Left hindlimb (tissue), 1 donor: Measurements from ENCODE around the gene WDR87.
"Not testable (repeated sequence)": the region's sequence is repeated elsewhere in the genome, so short reads cannot be mapped to it uniquely, and the experiment has no call there.

Experiments
- DNase-seq: peaks from one replicate; pipeline ENCODE4 v3.0.0-alpha.2; 2018

Gene WDR87

DNA sequence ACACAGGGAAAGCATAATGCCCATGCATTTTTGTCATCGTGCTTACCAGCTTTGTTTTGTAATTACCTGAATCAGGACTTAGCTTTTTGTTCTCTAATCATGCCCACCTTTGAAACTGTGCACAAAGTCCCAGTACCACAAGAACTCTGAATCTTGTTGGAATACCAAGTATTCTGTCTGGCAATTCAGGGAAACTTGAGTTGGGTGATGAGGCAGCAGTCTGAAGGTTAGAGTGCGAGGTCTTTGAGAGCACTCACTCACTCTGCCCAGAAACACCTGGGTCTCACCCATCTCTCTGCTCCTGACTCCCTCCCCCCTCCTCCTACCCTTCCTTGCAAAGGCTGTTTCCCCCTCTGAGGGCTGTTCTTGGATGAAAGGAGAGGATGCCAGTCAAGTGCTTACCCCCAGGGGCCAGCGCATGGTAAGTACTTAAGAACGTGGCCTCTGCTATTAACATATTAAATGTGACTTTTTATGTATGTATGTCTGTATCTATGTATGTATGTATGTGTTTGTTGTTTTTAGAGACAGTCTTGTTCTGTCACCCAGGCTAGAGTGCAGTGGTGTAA lies 23.0 kb upstream of the WDR87 start:
- DNase-seq, result no peak

DNA sequence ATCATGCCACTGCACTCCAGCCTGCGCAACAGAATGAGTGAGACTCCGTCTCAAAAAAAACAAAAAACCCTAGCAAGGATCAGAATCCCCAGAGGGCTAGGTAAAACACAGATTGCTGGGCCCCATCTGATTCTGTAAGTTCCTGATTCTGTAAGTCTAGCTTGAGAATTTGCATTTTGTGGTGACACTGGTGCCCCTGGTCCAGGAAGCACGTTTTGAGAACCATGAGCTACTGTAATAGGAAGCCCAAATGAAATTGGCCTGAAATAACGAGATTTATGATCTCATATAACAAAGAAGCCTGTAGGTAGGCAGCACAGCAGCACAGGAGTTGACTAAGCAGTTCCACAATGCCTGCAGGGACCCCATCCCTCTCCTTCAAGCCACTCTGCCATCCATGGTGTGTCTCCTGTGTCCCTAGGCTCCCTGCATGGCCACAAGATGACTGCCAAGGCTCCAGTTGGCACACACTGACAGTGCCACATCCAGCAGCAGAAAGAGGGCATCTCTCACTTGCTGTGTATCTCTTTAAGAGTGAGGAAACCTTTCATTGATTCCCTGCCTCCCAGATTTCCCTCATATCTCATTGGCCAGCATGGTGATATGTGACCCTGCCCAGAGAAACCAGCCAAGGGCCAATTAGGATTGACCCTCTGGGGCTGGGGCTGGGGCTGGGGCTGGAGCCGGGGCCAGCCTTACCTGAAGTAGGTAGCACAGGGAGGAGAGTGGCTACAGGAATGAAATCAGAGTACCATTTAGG lies 22.3 kb upstream of the WDR87 start:
- no peak for DNase-seq

DNA sequence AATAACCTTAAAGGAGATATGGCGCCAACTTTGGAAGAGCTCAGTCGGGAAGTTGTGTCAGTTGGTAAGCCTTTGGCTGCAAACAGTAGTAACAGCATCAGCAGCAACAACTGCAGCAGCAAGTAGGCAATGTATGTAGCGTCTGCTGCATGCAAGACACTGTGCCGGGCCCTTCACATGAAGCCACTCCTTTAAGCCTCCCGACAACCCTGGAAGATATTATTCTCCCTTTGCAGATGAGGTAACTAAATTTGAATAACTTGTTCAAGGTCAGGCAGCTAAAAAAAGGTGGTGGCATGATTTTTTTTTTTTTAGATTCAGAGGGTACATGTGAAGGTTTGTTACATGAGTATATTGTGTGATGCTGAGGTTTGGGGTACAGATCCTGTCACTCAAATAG lies 20.3 kb upstream of the WDR87 start:
- DNase-seq, result no peak

DNA sequence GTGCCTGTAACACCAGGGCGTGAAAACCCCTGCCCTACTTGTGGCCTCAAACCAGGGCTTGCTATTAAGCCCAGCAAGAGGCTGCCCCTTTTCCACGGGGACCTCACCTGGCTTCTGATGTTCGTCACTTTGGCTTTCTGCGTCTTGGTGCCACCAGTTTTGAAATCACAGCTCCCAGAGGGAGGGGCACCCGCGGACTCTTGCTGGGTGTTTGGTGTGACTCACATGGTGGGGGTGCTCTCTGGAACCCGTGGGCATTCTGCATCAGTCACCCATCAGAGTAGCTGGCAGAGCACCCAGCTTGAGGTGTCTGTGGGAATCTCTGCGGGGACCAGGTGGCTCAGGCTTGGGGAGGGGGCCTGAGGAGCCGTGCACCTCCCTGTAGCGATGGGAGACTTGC lies 19.9 kb upstream of the WDR87 start:
- no peak for DNase-seq

DNA sequence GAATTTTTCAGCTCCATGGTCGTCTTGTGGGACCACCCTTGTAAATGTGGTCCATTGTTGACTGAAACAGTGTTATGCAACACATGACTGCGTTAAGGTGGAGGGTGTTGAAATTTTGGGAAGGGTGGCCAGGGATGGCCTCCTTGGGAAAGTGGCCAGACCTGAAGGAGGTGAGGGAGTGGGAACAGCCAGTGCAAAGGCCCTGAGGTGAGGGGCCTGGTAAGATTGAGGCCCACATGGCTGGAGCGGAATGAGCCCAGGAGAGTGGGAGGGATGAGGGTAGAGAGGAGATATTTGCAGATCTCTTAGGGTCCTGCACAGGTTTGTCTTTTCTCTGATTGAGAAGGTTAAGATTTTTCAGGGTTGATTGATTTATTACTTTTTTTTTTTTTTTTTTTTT lies 18.8 kb upstream of the WDR87 start:
- no peak for DNase-seq

DNA sequence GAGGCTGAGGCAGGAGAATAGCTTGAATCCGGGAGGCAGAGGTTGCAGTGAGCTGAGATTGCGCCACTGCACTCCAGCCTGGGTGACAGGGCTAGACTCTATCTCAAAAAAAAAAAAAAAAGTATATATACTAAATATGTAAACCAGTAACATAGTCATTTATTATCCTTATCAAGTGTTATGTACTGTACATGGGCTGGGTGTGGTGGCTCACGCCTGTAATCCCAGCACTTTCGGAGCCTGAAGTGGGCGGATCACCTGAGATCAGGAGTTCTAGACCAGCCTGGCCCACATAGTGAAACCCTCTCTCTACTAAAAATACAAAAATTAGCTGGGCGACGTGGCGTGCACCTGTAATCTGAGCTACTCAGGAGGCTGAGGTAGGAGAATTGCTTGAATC lies 18.2 kb upstream of the WDR87 start:
- DNase-seq, result not testable (repeated sequence)

DNA sequence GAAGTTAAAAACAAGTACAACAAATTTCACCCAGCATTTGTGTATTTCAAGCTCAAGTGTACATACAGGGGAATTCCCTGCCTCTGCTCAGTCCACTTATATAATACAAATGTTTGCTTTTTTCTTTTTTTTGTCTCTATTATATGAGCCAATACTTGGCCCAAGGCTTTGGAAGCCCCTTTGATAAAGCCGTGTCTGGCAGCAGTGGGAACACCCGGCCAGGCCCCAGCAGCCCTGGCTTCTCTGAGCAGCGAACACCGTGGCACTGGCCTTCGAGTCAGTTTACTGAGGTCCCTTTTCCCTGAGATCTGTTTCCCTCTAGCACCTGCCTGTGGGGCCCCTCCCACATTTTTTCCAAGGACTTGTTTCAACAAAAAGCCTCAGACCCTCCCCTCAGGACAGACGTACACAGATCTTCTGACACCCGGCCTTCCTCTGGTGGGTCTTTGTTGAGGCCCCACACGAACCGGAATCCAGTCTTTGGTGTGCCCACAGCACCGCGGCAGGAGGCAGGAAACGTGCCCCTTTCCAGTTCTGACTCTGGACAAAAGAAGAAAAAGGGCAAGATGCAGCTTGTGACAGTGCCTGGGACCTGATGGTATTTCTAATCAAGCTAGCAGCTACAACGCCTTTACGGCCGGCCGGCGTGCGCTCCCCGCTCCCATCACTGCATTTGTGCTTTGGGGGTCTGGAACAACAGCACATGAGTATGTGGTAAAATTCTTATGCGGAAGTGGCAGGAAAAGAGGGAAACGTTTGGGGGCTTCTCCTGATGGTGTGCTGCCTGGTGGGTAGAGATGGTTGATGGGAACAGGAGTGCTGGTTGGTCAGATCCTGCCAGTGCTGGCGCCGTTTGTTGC lies 14.4 kb upstream of the WDR87 start:
- no peak for DNase-seq

DNA sequence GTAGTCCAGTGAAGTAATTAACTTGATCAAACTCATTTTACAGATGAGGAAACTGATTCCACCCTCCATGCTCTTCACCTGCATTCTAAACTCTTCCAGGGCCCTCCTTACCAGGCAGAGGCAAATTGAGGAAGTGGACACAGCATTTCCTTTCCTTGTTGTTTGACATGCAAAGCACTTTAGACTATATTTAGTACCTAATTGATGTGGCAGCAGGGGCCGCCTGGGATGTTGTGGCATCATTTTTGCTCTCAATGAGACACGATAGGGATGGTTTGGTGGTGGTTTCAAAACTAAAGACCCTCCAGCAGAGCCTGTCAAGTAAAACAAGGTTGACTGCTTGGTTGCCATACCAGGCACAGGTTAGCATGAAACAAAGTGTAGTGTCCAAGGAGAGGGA lies 8.5 kb upstream of the WDR87 start:
- no peak for DNase-seq

DNA sequence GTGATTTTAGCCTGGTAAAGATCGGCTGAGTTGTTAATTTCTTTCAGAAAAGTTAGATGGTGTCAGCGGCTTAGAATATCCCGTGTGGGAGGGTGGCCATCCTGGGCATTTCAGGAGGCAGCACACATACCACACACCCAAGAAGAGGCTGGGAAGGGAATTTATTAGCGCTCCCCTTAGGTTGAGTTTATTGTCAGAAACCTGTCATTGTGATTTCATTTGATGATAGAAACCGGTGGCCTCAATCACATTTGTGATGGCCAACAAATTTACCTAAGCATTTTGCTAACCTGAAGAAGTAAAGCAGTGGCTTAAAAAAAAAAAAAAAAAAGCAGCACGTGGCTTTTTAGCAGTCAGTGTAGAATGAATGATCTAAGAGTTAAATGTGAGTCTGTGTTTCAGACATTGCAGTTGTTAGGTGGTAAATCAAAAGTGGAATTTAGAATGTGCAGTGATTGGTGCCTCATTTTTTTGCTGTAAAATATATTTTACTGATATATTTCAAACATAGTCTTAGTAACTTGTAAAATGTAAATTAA lies 3.3 kb upstream of the WDR87 start:
- no peak for DNase-seq

DNA sequence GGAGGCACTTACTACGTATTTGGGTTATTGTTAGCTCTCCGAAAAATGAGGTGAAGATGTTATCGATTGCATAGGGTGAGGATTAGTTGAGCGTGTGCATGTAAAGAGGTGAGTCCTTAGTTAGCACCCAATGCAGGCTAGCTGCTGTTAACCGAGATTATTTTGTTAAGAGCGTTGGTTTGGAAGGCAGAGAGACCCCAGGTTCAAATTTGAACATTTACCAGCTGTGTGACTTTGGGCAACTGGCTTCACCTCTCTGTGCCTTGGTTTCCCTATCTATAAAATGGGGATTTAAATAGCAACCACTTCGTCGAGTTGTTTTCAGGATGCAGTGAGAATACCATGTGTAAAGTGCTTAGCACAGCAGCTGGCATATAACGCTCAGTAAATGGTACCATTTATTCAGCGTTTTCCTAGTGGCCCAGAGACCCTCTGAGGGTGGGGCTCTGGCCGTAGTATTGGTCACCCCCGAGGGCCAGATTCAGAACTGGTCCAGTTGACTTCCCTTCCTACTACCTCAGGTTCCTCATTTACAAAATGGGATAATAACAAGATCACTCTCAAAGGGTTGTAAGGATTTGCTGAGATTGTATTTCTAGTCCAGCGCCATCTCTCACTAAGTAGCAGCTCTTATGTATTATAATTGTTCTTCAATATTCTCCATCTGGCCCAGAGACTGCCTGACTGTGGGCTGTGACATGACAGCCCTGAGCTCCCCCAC lies 1.5 kb upstream of the WDR87 start:
- DNase-seq, result no peak

DNA sequence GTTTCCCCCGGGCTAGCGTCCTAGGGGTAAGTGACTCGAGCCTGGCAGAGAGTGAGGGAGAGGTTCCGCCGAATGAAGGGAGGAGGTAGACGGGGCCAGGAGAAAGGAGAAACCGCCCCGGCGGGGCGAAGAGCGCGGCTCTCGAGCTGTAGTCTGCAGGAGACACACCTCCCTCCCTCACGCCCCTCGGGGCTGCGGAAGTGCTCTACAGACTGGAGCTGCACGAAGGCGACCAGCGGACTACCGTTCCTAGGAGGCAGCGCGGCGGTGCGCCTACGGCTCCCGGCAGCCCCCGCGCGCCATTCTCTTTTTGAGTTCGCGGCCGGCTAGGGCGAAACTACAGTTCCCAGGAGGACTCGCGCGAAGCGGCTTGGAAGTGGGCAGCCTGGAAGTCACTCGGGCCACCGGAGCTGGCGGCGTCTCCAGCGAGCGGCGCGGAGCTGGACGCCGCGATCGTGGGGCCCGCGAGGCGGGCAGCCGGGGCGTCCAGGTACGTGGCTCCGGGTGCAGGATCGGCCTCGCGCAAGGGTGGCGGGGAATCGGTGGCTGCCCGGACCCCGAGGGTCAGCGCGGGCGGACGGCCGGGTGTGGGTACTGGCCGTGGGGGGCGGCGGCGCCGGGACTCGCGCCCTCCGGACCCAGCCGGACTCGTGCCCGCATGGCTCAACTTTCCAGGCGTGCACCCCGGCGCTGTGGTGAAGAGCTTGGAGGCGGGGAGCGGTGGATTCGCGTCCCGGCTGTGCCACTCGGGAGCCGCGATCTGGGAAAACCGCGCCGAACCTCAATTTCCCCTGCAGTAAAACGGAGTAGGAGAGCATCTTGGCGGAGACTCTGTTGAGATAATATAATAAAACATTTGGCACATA lies 708 bp upstream of the WDR87 start, which contains the start of gene SIPA1L3:
Gene SIPA1L3 (plus strand): TSS at position 340 of the 866 bp plus-strand sequence. CDS start 174,358 bp downstream, outside the sequence.
- DNase-seq, result peak; percentile 98

DNA sequence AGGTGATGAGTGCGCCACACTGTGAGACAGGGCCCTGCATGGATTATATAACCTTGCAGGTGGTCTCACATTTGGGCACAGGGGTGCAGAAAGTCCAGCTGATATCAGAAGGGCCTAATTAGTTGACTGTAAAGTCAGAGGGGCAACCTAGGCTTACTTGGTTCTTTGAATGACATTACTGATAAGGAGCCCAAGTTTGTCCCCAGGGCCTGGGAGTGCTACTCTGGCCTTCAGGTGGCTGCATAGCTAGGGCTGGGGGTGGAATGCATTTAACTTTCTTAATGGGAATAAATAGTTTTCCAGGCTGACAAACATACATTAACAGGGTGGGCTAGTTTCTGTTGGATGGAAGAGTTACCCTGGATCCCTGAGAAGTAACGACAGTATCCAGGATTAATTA lies 3.3 kb downstream of the WDR87 start:
- no peak for DNase-seq

DNA sequence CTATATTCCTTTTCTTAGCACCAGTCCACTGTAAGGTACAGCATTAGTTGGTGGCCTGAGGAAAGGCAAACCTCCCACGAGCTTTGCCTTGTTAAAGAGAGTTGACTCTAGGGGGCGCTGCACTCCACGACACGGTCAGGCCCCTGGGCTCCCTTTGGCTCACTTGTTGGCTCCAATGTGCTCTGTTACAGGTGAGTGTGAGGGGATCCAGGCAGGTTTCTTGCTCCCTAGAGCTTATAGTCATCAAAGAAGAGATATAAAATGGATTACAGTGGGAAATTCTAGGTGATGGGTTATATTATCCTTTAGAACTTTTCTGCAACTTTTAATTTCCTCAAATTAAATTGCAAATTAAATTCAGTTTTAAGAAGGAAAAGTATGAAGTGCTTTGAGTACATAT lies 3.7 kb downstream of the WDR87 start:
- peak; percentile 60 for DNase-seq

DNA sequence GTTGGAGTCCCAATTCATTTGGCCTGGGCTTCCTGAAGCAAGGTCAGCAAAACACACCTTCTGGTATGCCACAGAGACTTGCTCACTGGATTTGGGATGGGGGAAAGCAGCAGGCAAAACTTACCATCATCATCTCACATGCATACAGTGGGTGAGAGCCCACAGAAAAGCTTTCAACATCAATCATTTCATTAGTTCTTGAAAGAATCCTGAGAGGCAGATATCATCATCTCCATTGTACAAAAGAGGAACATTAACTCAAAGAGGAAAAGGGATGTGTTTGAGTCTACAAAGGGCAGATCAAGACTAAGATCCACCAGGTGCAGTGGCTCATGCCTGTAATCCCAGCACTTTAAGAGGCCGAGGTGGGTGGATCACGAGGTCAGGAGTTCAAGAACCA lies 6.4 kb downstream of the WDR87 start:
- no peak for DNase-seq

DNA sequence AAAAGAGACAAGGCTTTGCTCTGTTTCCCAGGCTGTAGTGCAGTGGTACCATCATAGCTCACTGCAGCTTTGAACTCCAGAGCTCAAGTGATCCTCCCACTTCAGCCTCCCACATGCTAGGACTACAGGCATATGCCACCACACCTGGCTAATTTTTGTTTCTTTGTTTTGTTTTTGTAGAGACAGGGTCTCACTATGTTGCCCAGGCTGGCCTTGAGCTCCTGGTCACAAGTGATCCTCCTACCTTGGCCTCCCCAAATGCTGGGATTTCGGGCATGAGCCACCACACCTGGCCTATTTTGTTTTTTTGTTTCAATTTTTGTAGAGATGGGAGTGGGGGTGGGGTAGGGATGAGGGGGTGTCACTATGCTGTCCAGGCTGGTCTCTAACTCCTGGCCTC lies 6.9 kb downstream of the WDR87 start:
- DNase-seq, result no peak

DNA sequence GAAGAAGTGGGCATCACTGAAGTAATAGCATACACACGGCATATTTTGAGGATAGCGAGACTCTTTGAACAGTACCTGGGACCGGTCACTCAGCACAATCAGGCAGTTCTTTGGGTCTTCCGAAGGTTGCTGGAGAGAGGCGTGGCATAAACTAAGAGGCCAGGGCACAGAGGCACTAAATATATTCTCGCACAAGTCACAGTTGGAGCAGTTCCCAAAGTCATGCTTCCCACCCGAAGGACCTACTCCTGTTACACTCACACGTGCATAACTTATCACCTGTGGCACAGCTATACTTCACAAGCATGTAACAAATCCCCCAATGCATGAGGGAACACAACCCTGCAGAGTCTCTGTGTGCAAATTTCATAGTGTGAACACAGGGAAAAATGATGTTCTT lies 10.2 kb downstream of the WDR87 start:
- DNase-seq, result no peak

DNA sequence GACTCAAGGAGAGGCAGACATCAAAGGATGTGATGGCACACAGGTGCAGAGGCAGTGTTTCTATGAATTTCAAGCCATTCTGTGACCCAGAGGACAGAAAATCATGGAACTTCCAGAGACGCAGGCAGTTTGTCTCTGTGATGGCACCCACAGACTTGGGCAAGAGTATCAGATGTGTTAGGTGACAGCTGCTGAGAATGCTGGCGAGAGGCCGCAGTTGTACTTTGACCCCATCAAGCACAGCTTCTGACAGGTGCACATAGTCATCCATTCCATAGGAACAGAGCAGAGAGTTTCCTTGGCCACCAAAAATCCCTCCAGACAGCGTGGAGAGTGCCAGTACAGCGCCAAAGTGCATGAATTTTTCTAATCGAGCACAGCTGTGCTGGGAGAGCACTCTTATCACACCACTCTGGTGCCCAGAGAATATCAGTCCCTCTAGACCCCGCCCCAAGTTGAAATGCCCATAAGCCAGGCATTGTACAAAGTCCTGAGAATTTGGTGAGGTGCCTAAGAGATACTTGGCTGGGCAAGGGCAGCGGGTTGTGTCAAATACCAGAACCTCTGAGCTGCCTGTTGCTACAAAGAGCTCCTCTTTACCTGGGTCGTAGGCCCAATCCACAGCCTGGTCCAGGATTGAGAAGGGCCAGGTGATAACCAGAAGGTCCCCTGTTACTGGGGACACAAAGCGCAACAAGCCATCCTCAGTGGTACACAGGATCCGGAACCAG lies 12.4 kb downstream of the WDR87 start:
- DNase-seq, result no peak

DNA sequence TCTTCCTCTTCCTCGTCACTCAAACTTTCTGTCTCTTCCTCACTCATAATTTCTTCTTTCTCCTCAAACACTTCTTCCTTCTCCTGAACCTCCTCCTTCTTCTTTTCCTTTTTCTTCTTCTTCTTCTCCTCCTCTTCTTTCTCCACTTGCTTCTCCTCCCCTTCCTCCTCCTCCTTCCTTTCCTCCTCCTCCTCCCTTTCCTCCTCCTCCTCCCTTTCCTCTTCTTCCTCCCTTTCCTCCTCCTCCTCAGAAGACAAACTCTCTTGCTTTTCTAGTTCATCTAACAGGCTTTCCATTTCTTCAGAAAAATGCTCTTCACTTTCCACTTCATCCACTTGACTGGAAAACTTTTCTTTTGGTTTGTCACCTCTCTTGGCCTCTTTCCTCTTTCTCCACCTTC lies 19.8 kb downstream of the WDR87 start:
- DNase-seq, result no peak

DNA sequence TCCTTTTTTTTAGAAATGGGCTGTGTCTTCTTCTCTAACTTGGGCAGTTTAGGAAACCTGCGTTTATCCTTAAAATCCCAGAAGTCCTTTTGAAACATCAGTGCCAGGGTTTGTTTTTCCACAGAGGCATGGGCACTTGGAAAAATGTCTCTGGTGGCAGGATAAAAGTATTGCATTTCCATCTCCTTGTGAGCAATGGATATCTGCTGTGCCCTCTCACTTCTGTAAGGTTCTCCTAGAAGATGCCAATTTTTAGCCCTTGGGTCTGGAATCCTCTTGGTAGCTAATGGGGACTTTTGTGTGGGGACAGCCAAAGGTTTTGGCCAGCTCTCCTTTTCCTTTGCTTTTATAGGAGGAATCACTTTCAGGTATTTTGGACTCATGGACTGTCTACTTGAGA lies 21.0 kb downstream of the WDR87 start:
- no peak for DNase-seq

DNA sequence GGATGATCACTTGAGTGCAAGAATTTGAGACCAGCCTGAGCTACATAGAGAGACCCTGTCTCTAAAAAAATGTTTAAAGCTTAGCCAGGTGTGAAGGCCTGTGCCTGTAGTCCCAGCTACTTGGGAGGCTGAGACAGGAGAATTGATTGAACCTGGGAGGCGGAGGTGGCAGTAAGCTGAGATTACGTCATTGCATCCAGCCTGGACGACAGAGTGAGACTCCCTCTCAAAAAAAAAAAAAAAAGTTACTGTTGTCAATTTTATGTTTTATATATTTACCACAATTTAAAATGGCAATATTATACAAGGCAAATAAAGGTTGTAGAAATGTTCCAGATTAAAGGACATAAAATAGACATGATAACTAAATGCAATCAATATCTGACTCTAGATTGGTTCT lies 29.2 kb downstream of the WDR87 start:
- DNase-seq, result no peak

DNA sequence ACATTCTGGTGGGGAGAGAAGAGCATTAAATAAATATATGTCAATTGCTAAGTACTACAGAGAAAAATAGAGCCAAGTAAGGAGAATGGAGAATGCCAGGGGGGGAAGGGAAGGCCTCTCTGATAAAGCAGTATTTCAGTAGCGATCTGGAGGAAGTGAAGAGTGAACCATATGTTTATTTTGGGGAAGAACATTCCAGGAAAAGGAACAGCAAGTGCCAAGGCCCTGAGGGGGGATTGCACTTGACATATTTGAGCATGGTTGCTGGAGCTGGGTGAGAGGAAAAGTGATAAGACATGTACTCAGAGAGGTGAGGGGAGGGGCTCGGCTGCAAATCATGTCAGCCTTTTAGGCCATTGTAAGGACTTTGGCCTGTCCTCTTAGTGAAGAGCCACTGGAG lies 30.4 kb downstream of the WDR87 start:
- no peak for DNase-seq
